GM21576 (cell line): ENCODE results near the gene ERBB4.

Source experiments
- ATAC-seq: cut with Tn5 transposase; IDR thresholded peaks from one replicate; pipeline ENCODE4 v1.9.1; 2021; ENCODE audit warnings: mild to moderate bottlenecking, moderate library complexity; ENCODE audit not compliant: unreplicated experiment

ERBB4 gene

GRCh38 chr2:211373203-211373602 is 1165.4 kb downstream of the ERBB4 start:
- ATAC-seq, result no peak

- ATAC-seq, result no peak
These were observed 1167.1 kb downstream of the ERBB4 start for GRCh38 chr2:211371465-211371864.

GRCh38 chr2:211368467-211368866 is 1170.1 kb downstream of the ERBB4 start:
- ATAC-seq, result no peak

- ATAC-seq, result peak; percentile 97
These were observed 1170.9 kb downstream of the ERBB4 start for GRCh38 chr2:211367711-211368110.

- ATAC-seq, result no peak
These were observed 1171.3 kb downstream of the ERBB4 start for GRCh38 chr2:211367293-211367692.

GRCh38 chr2:211364911-211365310 is 1173.7 kb downstream of the ERBB4 start:
- no peak for ATAC-seq

GRCh38 chr2:211361383-211361782 is 1177.2 kb downstream of the ERBB4 start:
- ATAC-seq, result no peak

GRCh38 chr2:211359347-211359746 is 1179.3 kb downstream of the ERBB4 start:
- ATAC-seq, result no peak

GRCh38 chr2:211358504-211358903 is 1180.1 kb downstream of the ERBB4 start:
- ATAC-seq, result no peak

- ATAC-seq, result no peak
These were observed 1184.1 kb downstream of the ERBB4 start for GRCh38 chr2:211354481-211354880.

GRCh38 chr2:211351987-211352386 is 1186.6 kb downstream of the ERBB4 start:
- ATAC-seq, result no peak

- ATAC-seq, result no peak
These were observed 1189.6 kb downstream of the ERBB4 start for GRCh38 chr2:211349031-211349430.

- no peak for ATAC-seq
These were observed 1191.3 kb downstream of the ERBB4 start for GRCh38 chr2:211347328-211347727.

- no peak for ATAC-seq
These were observed 1194.3 kb downstream of the ERBB4 start for GRCh38 chr2:211344289-211344688.

- no peak for ATAC-seq
These were observed 1205.2 kb downstream of the ERBB4 start for GRCh38 chr2:211333377-211333776.

GRCh38 chr2:211331736-211332135 is 1206.9 kb downstream of the ERBB4 start:
- ATAC-seq, result no peak

GRCh38 chr2:211329882-211330281 is 1208.7 kb downstream of the ERBB4 start:
- no peak for ATAC-seq

GRCh38 chr2:211329421-211329820 is 1209.2 kb downstream of the ERBB4 start:
- no peak for ATAC-seq

- no peak for ATAC-seq
These were observed 1210.5 kb downstream of the ERBB4 start for GRCh38 chr2:211328126-211328525.
